GM21529 (cell line): Measurements from ENCODE around the gene CDRT4.
"Not testable (repeated sequence)": the region's sequence is repeated elsewhere in the genome, so short reads cannot be mapped to it uniquely, and the experiment has no call there.

Experiments used
- ATAC-seq: cut with Tn5 transposase; IDR thresholded peaks from one replicate; pipeline ENCODE4 v1.9.1; 2021; ENCODE audit not compliant: unreplicated experiment

CDRT4 gene

GRCh38 chr17:15457723-15458094 is 9.7 kb downstream of the CDRT4 start:
- no peak for ATAC-seq

GRCh38 chr17:15456972-15457722 is 10.3 kb downstream of the CDRT4 start:
- ATAC-seq, result no peak

- no peak for ATAC-seq
Measured at GRCh38 chr17:15456496-15456895, 10.9 kb downstream of the CDRT4 start.

GRCh38 chr17:15454346-15454745 is 13.1 kb downstream of the CDRT4 start:
- ATAC-seq, result no peak

- ATAC-seq, result no peak
Measured at GRCh38 chr17:15453782-15454181, 13.6 kb downstream of the CDRT4 start.

GRCh38 chr17:15453246-15453645 is 14.2 kb downstream of the CDRT4 start:
- ATAC-seq, result no peak

- no peak for ATAC-seq
Measured at GRCh38 chr17:15452746-15453145, 14.7 kb downstream of the CDRT4 start.

- no peak for ATAC-seq
Measured at GRCh38 chr17:15451680-15452079, 15.7 kb downstream of the CDRT4 start.

- ATAC-seq, result no peak
Measured at GRCh38 chr17:15448580-15448956, 18.9 kb downstream of the CDRT4 start.

GRCh38 chr17:15447928-15448579 is 19.4 kb downstream of the CDRT4 start:
- no peak for ATAC-seq

- no peak for ATAC-seq
Measured at GRCh38 chr17:15446036-15446435, 21.4 kb downstream of the CDRT4 start.

GRCh38 chr17:15444805-15445204 is 22.6 kb downstream of the CDRT4 start:
- no peak for ATAC-seq

GRCh38 chr17:15442311-15443180 is 24.9 kb downstream of the CDRT4 start:
- ATAC-seq, result no peak

GRCh38 chr17:15441315-15441714 is 26.1 kb downstream of the CDRT4 start:
- ATAC-seq, result no peak

- no peak for ATAC-seq
Measured at GRCh38 chr17:15440347-15440746, 27.1 kb downstream of the CDRT4 start.

GRCh38 chr17:15439205-15439985 is 28.0 kb downstream of the CDRT4 start:
- ATAC-seq, result not testable (repeated sequence)

GRCh38 chr17:15438491-15439105 is 28.8 kb downstream of the CDRT4 start:
- no peak for ATAC-seq

- ATAC-seq, result no peak
Measured at GRCh38 chr17:15437303-15437635, 30.2 kb downstream of the CDRT4 start.

- no peak for ATAC-seq
Measured at GRCh38 chr17:15436473-15437302, 30.7 kb downstream of the CDRT4 start.

- no peak for ATAC-seq
Measured at GRCh38 chr17:15434956-15435355, 32.5 kb downstream of the CDRT4 start.
